ENCODE results near the gene BTN1A1.

GRCh38 chr6:26553635-26554446, 53.7 kb downstream of the BTN1A1 start:
- TF ChIP-seq GFI1B (tag by site-specific recombination; IDR thresholded peaks at IDR 0.05) = peak; percentile 74
- TF ChIP-seq CTCF (tag by site-specific recombination; IDR thresholded peaks at IDR 0.05) = no peak
- TF ChIP-seq ZNF341 (tag by site-specific recombination; IDR thresholded peaks at IDR 0.05; ENCODE audit: low read depth) = no peak
- peak; percentile 73 for TF ChIP-seq SP7 (tag by site-specific recombination; IDR thresholded peaks at IDR 0.05)
- TF ChIP-seq ZNF76 (tag by site-specific recombination; IDR thresholded peaks at IDR 0.05; ENCODE audit: borderline replicate concordance, low read depth) = no peak
- no peak for TF ChIP-seq ZNF707 (tag by site-specific recombination; IDR thresholded peaks at IDR 0.05)
- no peak for TF ChIP-seq ZNF274 (IDR thresholded peaks at IDR 0.05; ENCODE audit: low read length)
- no peak for TF ChIP-seq ZNF274 (tag by site-specific recombination; IDR thresholded peaks at IDR 0.05; ENCODE audit: borderline replicate concordance)
- no peak for TF ChIP-seq ZBTB1 (tag by site-specific recombination; IDR thresholded peaks at IDR 0.05)
- TF ChIP-seq ZNF24 (tag by site-specific recombination; IDR thresholded peaks at IDR 0.05) = no peak; the same call in 1 of the 2 replicates
- TF ChIP-seq ZNF140 (tag by site-specific recombination; IDR thresholded peaks at IDR 0.05) = no peak
- peak; percentile 64 for TF ChIP-seq ZNF629 (tag by site-specific recombination; IDR thresholded peaks at IDR 0.05)
- no peak for TF ChIP-seq ZBTB11 (tag by site-specific recombination; conservative IDR thresholded peaks at IDR 0.05; ENCODE audit: low read depth)
